ENCODE results near the gene YPEL1.
"Not testable (repeated sequence)": the region's sequence is repeated elsewhere in the genome, so short reads cannot be mapped to it uniquely, and the experiment has no call there.

YPEL1 gene

DNA sequence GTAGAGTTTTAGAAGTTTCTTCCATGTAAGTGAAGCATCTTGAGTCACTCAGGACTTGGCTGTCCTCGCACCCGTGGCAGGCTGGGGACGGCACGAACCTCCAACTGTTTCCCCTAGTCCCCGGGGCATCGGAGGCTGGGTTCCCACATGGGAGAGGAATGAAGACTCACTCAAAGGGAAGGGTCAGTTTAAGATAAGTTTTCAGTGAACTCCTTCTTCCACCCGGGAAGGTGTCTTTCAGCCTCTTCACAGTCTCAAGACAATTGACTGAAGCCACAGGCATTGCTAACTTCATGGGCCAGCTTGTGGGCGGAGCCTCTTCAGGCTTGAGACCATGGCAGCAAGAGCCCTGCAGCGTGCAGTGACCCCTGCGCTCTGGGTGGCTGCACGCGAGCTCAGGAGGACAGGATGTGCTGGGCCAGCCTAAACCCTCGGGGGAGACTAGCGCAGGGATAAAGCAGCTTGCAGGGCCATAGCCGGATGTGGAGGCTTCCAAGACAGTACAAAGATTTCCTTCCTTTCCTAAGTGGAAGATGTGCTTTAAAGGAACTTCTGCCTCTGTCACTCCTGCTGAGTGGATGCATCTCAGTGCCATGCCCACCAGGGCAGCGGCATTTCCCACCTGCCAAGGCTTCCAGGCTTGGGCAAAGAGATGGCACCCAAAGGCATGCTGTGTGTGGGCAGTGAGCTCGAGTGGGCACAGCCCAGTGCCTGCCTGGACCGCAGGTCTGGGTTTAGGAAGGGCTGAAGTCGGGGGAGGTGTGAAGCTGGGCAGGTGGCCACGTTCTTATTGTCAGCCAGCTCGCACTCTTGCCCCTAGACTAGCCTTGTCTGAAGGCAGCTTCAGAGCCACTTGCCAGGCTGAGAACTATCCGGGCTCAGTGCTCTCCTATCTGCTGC, 36.9 kb downstream of the YPEL1 start:
- ATAC-seq: no peak

- ATAC-seq: no peak
Measured at GRCh38 chr22:21697880-21698279, 37.7 kb downstream of the YPEL1 start.

GRCh38 chr22:21697021-21697771, 38.4 kb downstream of the YPEL1 start:
- no peak for ATAC-seq

DNA sequence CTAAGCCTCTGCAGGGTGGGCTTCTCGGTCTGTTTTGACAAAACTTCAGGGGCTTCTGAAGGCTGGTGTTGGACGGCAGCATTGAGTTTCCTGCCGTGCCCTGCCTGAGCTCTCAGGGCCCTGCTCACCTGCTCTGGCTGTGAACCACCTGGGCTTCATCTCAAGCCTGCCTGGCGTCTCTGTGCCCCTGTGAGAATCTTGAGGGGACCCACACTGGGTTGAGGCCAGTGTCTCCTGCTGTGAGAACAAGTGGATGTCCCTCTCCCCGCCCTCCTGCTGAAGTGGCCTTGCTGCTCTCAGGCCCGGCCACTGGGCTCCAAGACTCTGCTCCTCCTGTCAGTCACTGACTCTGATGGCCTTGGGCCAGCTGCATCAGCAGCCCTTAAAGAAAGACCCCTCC, 39.5 kb downstream of the YPEL1 start:
- ATAC-seq: no peak

DNA sequence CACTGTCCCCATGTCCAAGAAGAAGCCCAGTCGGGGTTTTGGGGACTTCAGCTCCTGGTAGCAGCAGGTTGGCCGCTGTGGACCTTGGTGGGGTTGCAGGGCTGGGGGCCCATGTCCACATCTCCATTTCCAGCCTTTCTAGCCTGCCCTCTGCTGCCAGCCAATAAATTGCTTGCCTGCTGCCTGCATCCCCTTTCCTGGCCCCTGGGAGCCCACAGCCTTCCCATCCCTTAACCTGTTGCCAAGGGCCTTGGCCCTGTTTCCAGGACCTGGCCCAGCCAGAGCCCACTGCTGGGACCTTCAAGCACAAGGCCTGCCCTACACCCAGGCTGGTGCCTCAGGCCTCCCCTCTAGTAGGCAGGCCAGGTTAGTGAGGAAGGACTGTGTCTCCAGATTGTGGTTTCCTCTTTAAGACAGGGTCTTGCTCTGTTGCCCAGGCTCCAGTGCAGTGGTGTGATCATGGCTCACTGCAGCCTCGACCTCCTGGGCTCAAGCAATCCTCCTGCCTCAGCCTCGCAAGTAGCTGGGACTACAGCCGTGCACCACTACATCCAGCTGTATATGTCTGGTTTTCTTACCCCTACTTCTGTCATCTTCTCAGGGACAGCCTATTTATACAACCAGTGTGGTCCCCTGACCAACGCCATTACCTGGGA, 40.0 kb downstream of the YPEL1 start:
- ATAC-seq: no peak

- no peak for ATAC-seq
Measured at GRCh38 chr22:21694795-21695429, 40.7 kb downstream of the YPEL1 start.

GRCh38 chr22:21694394-21694793, 41.2 kb downstream of the YPEL1 start:
- ATAC-seq: no peak

- no peak for ATAC-seq
Measured at GRCh38 chr22:21693999-21694341, 41.6 kb downstream of the YPEL1 start.

- no peak for ATAC-seq
Measured at GRCh38 chr22:21693333-21693998, 42.1 kb downstream of the YPEL1 start.

DNA sequence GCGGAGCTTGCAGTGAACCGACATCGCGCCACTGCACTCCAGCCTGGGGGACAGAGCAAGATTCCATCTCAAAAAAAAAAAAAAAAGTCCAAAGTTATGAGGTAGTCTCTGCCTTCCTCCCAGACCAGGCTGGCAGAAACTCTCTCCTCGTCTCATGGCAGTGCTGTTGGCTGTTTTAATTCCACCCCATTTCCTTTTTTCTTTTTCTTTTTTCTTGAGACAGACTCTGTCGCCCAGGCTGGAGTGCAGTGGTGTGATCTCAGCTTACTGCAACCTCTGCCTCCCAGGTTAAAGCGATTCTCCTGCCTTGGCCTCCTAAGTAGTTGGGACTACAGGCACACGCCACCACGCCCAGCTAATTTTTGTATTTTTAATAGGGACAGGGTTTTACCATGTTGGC, 42.7 kb downstream of the YPEL1 start:
- not testable (repeated sequence) for ATAC-seq

GRCh38 chr22:21691816-21692215, 43.8 kb downstream of the YPEL1 start:
- no peak for ATAC-seq

DNA sequence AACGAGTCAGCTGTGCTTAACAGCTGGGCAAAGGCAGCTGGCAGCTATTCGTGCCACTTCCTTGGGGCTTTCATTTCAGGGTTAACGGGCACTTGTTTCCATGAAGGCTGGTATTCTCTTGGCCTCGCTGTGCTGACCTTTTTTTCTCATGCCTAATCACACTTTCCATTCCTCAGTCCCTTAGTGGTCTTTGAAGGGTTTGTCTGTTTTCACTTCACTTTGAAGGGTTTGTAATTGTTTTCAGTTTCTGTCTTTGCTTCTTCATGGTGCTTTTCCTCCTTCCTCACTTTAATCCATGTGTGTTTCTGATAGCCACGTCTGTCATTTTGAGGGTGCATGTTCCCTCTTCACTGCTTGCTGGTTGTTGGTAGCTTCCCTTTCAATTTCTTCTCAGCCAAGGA, 45.2 kb downstream of the YPEL1 start:
- ATAC-seq: peak; percentile 57 to 62

GRCh38 chr22:21688706-21689381, 46.8 kb downstream of the YPEL1 start:
- ATAC-seq: peak; percentile 27 to 46

DNA sequence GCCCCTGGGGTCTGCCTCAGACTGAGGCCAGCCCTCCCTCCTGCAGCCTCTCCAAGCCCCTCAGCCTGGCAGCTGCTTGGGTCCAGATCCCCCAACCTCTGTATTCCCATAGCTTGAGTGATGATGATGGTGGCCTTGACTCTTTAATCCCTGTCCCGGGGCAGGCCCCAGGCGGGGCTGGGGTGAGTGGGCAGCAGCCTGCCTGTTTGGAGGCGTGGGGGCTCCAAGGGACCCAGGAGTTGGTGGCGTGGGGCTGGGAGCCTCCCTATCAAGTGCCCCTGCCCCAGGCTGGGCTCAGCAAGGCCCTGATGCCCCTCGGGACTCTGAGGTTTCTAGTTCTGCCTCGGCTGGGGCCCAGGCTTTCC, 47.3 kb downstream of the YPEL1 start:
- no peak for ATAC-seq

DNA sequence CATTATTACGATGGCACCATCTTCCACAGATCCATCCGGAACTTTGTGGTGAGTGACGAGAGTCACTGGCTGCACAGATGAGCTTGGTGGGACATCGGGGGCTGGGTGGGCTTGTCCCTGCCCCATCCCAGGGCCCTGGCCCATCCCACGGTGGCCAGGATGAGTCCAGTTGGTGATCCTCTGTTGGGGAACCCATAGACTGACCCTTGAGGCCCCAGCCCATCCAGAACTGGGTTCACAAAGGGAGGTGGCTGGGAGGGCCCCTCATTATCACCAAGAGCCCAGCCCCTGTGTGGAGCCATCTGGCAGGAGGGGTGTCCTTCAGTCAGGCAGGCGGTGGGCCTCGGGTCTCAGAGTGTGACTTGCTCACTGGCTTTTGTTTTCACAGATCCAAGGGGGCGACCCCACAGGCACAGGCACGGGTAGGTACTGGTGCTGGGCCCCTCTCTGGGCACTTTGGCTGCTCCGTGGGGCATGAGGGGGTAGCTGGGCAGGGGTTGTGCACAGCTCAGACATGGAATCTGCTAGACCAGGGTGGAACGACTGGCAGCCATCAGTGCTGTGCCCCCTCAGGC, 47.8 kb downstream of the YPEL1 start:
- no peak for ATAC-seq

DNA sequence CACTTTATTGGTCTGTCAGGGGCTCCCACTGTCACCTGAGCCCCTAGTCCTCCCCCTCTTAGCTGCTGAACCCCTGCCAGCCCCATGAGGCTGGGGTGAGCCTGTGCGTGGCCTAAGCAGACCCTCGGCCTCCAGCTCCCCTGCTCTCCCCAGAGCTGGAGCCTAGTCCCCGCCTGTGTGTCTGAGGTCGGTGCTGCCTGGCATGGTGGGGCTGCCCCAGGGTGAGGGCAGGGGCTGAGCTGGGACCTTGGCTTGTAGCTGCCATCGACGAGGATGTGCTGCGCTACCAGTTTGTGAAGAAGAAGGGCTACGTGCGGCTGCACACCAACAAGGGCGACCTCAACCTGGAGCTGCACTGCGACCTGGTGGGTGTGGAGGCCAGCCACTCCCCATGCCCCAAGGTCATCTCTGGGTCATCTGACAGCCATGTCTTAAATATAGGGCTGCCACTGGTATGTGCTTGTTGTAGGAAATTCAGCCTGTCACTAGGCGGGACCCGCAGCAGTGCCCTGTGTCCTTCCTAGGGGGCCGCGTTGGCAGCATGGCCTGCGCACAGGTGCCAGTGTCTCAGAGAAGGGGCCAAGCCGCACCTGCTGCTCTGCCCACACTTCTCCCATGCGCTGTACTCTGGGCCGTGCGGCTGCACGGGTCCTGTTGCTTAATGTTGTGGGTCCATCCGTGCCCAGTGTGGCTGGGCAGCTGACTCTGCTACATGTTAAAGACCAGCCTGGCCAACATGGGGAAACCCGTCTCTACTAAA, 48.8 kb downstream of the YPEL1 start:
- no peak for ATAC-seq

DNA sequence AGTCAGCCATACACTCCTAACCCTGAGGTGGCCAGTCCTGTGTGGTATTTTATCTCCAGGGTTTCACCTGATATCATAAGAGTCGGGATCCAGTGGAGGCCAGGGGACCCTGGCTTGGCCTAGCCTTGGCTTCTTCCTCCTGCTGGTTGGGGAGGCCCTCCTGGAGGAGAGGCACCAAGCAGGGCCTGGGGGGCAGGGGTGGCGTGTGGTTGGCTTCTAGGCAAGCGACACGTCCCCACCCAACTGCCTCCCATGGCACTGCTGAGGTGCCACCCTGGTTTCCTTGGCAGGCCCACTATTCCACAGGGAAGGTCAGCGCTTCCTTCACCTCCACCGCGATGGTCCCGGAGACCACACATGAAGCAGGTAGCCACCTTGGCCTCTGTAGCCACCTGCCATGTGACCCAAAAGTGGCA, 49.4 kb downstream of the YPEL1 start:
- ATAC-seq: no peak

- ATAC-seq: no peak
Measured at GRCh38 chr22:21685164-21685513, 50.5 kb downstream of the YPEL1 start.

DNA sequence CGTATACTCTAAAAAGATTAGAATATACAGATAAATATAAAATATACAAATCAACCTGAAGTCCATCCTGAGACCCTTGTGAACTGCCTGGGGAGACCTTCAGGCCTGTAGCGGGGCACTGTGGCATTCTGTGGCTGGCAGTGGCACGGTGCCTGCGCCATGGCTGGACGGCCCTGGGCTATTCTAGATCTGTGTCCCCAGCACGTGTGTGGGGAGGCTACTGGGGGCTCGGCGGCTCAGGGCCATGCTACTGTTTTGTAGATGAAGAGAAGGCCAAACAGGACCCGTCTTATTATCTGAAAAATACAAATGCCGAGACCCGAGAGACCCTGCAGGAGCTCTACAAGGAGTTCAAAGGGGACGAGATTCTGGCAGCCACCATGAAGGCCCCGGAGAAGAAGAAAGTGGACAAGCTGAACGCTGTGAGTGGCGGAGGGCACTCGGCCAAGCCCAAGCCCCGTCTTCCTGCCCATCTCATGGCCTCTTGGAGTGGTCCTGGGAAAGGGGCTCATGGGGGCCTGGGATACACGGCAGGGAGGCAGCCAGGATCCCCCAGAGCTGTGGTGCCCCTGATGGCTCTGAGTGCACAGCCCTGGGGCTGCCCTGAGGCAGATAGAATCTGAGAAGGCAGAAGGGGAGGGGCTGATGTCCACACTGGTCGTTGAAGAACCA, 51.0 kb downstream of the YPEL1 start:
- ATAC-seq: no peak

- no peak for ATAC-seq
Measured at GRCh38 chr22:21683401-21683811, 52.2 kb downstream of the YPEL1 start.

All from activated CD4-positive, CD25-positive, alpha-beta regulatory T cell treated with anti-CD3 and anti-CD28 coated beads, Interleukin-2, amount 50 U/mL, for 24 hours (primary cell).